HUES64 (cell line): Measurements from ENCODE around the gene L1CAM.

Experiments
- H3K27ac ChIP-seq: 2 replicates; pipeline ENCODE4 v1.7.0; 2013; ENCODE audit warnings: low read depth, low read length, inconsistent platforms
- H3K27me3 ChIP-seq: 2 replicates; pipeline ENCODE4 v1.6.1; 2013; ENCODE audit warnings: mild to moderate bottlenecking, low read length; ENCODE audit not compliant: insufficient read depth
- H3K36me3 ChIP-seq: 2 replicates; pipeline ENCODE4 v1.6.1; 2013; ENCODE audit warnings: mild to moderate bottlenecking, low read length; ENCODE audit not compliant: insufficient read depth
- H3K4me1 ChIP-seq: 2 replicates; pipeline ENCODE4 v1.6.1; 2013; ENCODE audit warnings: mild to moderate bottlenecking, low read length, moderate library complexity; ENCODE audit not compliant: insufficient read depth
- H3K4me3 ChIP-seq: 2 replicates; pipeline ENCODE4 v1.5.1; 2013; ENCODE audit warnings: mild to moderate bottlenecking, low read length, moderate library complexity
- H3K9ac ChIP-seq: 2 replicates; pipeline ENCODE4 v1.6.1; 2013; ENCODE audit warnings: mild to moderate bottlenecking, low read depth, low read length
- H3K9me3 ChIP-seq: 2 replicates; pipeline ENCODE4 v1.6.1; 2013; ENCODE audit warnings: low read depth, low read length; ENCODE audit not compliant: insufficient read depth
- WGBS: fragments of 150-250, 120-280 bp; methylation state at CpG from one replicate; pipeline ENCODE4 v1.1.7; 2013; ENCODE audit warnings: missing lambda C conversion rate; 5-methylcytosine and 5-hydroxymethylcytosine counted together

L1CAM gene

DNA sequence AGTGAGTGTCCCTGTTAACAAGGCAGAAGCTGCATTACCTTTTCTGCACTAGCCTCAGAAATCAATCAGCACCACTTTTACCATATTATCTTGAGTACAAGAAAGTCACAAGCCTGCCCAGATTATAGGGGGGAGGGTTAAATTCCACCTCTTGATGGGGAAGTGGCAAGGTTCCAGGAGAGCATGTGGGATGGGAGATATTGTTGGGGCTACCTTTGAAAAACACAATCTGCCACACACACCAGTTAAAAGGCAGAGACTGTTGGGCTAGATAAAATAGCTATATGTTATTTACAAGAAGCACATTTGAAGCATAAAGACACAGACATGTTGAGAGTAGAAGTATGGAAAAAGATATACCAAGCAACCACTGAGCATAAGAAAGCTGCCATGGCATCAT is 11.9 kb upstream of the L1CAM start:
- Histone ChIP-seq H3K4me1 (0 out of 2 replicates have a peak, but pooled peaks cover 4% of the 10 kb centered on the region), H3K9ac (no peak overlapping the region), H3K36me3 (no peaks in the 10 kb centered on the region), H3K4me3 (no peak overlapping the region), H3K27ac (no peak overlapping the region), H3K27me3 (no peaks in the 10 kb centered on the region), H3K9me3 (no peaks in the 10 kb centered on the region)

DNA sequence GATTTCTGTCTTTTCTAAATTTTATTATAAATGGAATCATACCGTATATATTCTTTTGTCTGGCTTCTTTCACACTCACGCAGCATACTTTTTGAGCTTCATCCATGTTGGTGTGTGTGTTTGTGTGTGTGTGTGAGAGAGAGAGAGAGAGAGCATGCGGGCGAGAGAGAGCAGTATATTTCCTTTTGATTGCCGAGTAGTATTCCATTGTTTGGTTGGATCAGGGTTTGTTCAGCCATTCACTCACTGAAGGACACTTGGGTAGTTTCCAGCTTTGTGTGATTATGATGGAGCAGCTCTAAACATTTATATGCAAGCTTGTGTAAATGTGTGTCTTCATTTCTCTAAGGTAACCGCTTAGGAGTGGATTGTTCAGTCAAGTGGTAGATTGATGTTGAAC is 3.1 kb upstream of the L1CAM start:
- H3K27ac ChIP-seq: no peak overlapping the region
- 98% methylated on average over 5 of the region's 6 CpGs for WGBS
- no peaks in the 10 kb centered on the region for H3K9me3 ChIP-seq
- H3K4me3 ChIP-seq: no peak overlapping the region
- peaks cover 35% of the 10 kb centered on the region for H3K27me3 ChIP-seq
- no peak overlapping the region for H3K9ac ChIP-seq
- no peaks in the 10 kb centered on the region for H3K36me3 ChIP-seq
- H3K4me1 ChIP-seq: peaks cover 13% of the 10 kb centered on the region

DNA sequence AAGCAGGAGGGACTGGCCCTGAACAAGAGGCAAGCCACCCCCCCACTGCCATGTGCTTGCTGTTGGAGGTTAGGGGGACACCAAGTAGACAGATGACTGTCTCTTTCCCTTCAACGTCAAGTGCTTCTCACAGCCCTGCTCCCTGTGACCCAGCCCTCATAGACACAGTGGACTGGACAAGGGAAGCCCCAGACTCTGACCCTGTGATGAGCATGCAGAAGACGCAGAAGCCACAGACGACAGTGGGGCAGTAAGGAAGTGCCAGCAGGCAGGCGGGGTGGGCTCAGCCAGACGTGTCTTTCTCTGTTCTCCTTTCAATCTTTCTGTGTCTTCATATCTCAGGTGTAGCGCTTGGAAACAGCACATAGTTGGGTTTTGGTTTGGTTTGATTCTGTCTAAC is 2.4 kb upstream of the L1CAM start:
- Histone ChIP-seq H3K4me1 (peaks cover 17% of the 10 kb centered on the region), H3K36me3 (no peaks in the 10 kb centered on the region), H3K27me3 (peaks cover 35% of the 10 kb centered on the region), H3K9ac (no peak overlapping the region), H3K4me3 (no peak overlapping the region), H3K27ac (no peak overlapping the region), H3K9me3 (no peaks in the 10 kb centered on the region)
- WGBS: 88% methylated on average over 6 of the region's 6 CpGs

DNA sequence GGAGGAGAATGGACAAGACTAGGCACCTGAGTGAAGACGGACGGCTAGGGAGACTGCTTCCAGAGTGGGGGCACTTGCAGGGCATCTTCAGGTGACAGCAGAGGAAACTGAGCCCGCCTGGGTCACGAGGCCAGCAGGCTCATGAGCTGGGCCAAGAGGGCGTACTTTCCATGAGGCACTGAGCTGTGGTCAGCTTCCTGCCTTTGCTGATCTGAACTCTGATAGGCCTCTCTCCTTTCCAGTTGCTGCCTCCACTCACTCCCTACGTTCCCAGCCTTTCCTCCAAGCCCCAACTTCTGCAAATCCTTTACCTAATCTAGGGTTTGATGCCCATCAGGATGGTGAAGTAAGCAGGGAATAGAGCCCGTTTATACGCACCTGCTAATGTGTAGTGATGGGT is 1.4 kb upstream of the L1CAM start:
- Histone ChIP-seq H3K9me3 (no peaks in the 10 kb centered on the region), H3K27ac (no peak overlapping the region), H3K9ac (no peak overlapping the region), H3K36me3 (no peaks in the 10 kb centered on the region), H3K4me1 (peaks cover 21% of the 10 kb centered on the region), H3K4me3 (no peak overlapping the region), H3K27me3 (peaks cover 35% of the 10 kb centered on the region)
- 85% methylated on average over 6 of the region's 8 CpGs for whole genome bisulfite sequencing

DNA sequence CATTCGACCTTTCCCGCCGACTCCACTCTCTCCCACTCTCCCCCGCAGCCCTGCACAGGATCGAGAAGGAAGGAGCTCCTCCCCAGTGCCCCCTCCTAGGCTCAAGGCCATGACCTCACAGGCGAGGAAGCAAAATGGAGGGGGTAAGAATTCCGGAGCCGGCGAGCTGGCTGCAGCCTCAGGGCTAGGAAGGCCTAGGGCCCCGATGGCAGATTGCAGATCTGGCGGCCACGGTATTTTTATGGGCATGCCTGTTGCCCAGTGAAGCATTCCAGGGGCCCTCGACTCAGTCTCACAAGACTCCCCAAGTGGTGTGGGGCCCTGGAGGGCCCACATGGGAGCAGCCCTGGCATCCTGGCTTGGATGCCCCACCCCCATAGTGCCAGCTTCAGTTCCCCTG is 942 bp upstream of the L1CAM start:
- no peaks in the 10 kb centered on the region for H3K36me3 ChIP-seq
- H3K27me3 ChIP-seq: peaks cover 35% of the 10 kb centered on the region
- 18% methylated on average over 12 of the region's 13 CpGs for WGBS
- H3K4me1 ChIP-seq: peaks cover 24% of the 10 kb centered on the region
- no peak overlapping the region for H3K27ac ChIP-seq
- 0 out of 2 replicates have a peak overlapping the region, but pooled peaks have one; percentile 54 for H3K9ac ChIP-seq
- H3K9me3 ChIP-seq: no peaks in the 10 kb centered on the region
- H3K4me3 ChIP-seq: peak overlapping the region; percentile 47

DNA sequence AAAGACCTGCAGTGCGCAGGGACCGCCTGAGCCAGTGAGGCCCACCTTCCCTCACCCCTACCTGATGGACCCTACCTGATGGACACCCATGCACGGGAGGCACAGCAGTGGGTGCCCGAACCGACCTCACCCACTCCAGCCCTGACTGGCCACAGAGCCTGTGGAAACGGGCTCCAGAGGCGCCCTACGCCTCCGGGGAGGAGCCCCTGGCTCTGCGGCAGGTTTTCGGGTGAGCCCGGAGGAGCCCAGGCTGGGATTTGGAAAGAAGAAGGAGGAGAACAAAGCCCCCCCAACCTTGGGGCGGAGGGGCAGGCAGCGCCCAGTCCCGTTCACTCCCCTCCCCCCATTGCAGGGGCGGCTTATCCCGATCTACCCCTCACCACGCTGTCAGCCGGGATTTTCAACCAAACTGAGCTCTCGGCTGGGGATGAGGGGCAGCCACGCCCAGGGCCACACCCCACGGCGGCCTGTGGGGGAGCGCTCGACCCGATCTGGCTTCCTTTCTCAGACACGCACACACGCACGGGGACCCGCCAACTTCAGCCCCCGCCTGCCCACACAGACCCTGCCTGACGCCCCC is 675 bp downstream of the L1CAM start:
- Histone ChIP-seq H3K27me3 (peaks cover 35% of the 10 kb centered on the region), H3K36me3 (no peaks in the 10 kb centered on the region), H3K4me1 (peaks cover 32% of the 10 kb centered on the region), H3K4me3 (peak overlapping the region; percentile 49), H3K9me3 (no peaks in the 10 kb centered on the region), H3K9ac (no peak overlapping the region), H3K27ac (no peak overlapping the region)
- 5% methylated on average over 26 of the region's 32 CpGs for whole genome bisulfite sequencing

DNA sequence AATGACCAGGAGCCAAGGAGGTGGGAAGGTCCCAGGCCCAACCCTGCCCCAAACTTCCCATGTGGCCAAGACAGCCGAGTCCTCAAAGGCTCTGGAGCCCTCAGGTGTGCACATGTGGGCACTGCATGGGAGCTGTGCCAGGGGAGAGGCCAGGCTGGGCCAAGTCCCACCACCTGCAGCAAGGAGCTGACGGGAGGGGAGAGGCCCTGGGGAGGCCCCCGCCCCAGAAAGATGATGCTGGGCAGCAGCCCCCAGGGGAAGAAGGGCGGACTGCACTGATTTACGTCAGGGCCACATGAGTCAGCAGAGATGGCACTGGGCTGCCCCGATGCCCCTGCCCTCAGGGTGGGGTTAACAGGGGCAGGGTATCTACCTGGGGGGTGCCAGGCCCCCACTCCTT is 1.4 kb downstream of the L1CAM start:
- H3K27ac ChIP-seq: no peak overlapping the region
- H3K9ac ChIP-seq: no peak overlapping the region
- H3K9me3 ChIP-seq: no peaks in the 10 kb centered on the region
- H3K4me3 ChIP-seq: peak overlapping the region; percentile 49
- peaks cover 35% of the 10 kb centered on the region for H3K4me1 ChIP-seq
- no peaks in the 10 kb centered on the region for H3K36me3 ChIP-seq
- 40% methylated on average over 6 of the region's 6 CpGs for WGBS
- peaks cover 35% of the 10 kb centered on the region for H3K27me3 ChIP-seq

DNA sequence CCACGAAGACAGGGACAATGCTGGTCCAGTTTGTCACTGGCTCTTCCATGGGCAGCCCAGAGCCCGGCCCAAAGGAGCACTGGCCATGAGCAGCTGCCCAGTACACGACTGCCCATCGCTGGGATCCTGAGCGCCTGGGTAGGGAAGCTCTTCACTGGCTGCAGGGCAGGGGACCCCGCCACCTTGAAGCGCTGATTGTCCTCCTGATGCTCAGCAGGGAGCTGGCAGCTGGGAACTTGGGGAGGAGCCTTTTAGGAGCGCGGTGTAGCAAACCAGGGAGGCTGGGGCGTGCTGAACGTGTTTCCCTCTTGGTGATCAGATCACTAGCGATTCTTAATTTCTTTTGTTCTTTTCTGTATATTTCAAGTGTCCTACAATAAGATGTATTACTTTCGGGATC is 1.8 kb downstream of the L1CAM start:
- WGBS: 66% methylated on average over 10 of the region's 13 CpGs
- Histone ChIP-seq H3K9me3 (no peaks in the 10 kb centered on the region), H3K4me3 (no peak overlapping the region), H3K36me3 (no peaks in the 10 kb centered on the region), H3K27ac (no peak overlapping the region), H3K4me1 (peaks cover 35% of the 10 kb centered on the region), H3K9ac (no peak overlapping the region), H3K27me3 (peaks cover 35% of the 10 kb centered on the region)

DNA sequence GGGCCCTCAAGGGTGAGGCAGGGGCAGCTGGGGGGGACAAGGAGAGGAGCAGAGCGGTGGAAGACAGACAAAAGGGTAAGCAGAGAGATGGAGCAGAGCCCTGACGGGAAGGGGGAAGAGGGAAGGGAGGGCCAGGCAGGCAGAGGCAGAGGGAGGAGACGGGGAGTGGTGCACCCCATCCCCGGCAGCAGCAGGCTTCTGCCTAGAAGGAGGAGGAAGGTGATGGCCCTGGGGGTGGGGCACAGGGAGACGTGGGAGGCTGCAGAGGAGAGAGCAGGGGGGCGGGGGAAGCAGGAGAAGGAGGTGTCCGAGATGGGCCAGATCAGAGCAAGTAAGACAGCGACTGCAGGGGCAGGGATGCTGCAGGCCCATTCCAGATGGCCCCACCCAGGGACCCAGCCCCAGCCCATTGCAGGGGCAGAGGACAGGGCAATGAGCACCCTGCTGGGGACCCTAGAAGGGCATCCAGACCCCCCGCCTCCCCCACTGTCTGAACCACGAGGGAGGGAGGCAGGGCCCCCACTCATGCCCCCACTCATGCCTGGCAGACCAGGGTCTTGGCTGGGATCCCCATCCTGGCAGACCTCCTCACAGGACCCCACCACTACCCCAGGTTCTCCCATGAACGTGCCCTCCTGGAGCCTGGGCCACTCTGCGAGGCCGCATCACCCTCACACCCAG is 2.7 kb downstream of the L1CAM start:
- peaks cover 33% of the 10 kb centered on the region for H3K27me3 ChIP-seq
- H3K4me1 ChIP-seq: peaks cover 39% of the 10 kb centered on the region

DNA sequence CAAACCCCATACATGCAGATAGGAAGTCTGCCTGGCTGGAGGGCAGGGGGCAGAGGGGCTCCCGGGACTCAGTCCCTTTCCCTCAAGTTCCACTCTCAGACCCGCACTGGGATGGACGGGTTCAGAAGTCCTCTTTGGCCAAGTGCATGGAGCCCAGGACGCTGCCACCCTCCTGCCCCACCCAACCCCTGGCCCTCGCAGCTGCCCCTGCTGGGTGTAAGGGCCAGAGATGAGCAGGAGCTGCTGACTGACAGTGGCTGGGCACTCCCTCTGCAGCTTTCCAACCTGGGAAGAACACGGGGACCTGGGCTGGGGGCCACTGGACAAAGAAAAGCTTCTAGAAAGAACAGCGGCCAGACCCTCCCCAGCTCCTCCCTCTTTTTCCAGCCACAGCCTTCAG is 3.4 kb downstream of the L1CAM start:
- Histone ChIP-seq H3K36me3 (no peaks in the 10 kb centered on the region), H3K27me3 (peaks cover 27% of the 10 kb centered on the region), H3K4me1 (peaks cover 46% of the 10 kb centered on the region), H3K4me3 (no peak overlapping the region), H3K27ac (no peak overlapping the region), H3K9ac (no peak overlapping the region), H3K9me3 (no peaks in the 10 kb centered on the region)
- whole genome bisulfite sequencing: 45% methylated on average over 4 of the region's 7 CpGs

More for the DNA sequence above, 2.7 kb downstream of the L1CAM start:
- 48% methylated on average over 13 of the region's 13 CpGs for WGBS
- no peaks in the 10 kb centered on the region for H3K36me3 ChIP-seq
- no peaks in the 10 kb centered on the region for H3K9me3 ChIP-seq
- H3K9ac ChIP-seq: no peak overlapping the region
- no peak overlapping the region for H3K27ac ChIP-seq
- no peak overlapping the region for H3K4me3 ChIP-seq

DNA sequence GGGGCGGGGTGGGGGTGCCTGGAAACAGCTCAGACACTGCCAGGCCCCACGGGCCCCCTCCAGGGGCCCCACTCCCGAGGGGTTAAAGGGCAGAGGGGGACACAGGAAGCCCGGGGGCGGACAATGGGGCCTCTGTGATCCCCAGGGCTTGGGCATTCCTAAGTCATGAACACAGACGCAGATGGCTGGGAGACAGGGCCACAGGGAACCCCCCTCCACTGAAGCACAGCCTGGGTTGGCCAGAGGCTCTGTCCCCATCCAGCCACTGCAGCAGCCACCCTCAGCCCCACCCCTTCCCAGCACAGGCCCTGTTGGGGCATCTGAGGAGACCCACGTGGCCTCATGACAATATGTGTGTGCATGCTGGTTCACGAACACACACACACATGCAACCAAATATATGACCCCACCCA is 3.9 kb downstream of the L1CAM start:
- H3K9ac ChIP-seq: no peak overlapping the region
- 55% methylated on average over 8 of the region's 8 CpGs for WGBS
- peaks cover 22% of the 10 kb centered on the region for H3K27me3 ChIP-seq
- H3K27ac ChIP-seq: no peak overlapping the region
- H3K4me3 ChIP-seq: no peak overlapping the region
- H3K9me3 ChIP-seq: no peaks in the 10 kb centered on the region
- H3K4me1 ChIP-seq: peaks cover 43% of the 10 kb centered on the region
- no peaks in the 10 kb centered on the region for H3K36me3 ChIP-seq
